ENCODE data around the gene UBXN2A.

DNA sequence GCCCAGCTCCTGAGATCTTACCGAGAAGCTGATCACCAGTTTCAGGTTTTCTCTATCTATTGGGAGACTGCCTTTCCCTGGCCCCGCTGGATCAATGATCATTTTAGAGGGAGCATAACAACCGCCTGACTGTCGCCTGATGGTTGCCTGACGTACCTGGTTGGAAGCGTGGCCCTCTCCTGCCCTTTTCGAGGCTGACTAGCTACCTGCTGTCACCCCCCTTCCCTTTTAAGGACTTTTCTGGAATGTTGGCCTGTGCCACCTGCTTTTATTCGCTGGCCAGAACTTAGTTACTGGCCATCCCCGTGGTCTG, 69.1 kb downstream of the UBXN2A start:
- TF ChIP-seq POLR2A (IDR thresholded peaks at IDR 0.05; ENCODE audit: extremely low read depth, insufficient read length) (no peak), MYC (IDR thresholded peaks at IDR 0.05; ENCODE audit: low read depth, low read length) (no peak)
- TF ChIP-seq, protein P1, sequence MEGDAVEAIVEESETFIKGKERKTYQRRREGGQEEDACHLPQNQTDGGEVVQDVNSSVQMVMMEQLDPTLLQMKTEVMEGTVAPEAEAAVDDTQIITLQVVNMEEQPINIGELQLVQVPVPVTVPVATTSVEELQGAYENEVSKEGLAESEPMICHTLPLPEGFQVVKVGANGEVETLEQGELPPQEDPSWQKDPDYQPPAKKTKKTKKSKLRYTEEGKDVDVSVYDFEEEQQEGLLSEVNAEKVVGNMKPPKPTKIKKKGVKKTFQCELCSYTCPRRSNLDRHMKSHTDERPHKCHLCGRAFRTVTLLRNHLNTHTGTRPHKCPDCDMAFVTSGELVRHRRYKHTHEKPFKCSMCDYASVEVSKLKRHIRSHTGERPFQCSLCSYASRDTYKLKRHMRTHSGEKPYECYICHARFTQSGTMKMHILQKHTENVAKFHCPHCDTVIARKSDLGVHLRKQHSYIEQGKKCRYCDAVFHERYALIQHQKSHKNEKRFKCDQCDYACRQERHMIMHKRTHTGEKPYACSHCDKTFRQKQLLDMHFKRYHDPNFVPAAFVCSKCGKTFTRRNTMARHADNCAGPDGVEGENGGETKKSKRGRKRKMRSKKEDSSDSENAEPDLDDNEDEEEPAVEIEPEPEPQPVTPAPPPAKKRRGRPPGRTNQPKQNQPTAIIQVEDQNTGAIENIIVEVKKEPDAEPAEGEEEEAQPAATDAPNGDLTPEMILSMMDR (IDR thresholded peaks at IDR 0.05; ENCODE audit: low read depth, low read length): no peak
- TF ChIP-seq, protein P2, sequence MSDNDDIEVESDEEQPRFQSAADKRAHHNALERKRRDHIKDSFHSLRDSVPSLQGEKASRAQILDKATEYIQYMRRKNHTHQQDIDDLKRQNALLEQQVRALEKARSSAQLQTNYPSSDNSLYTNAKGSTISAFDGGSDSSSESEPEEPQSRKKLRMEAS (IDR thresholded peaks at IDR 0.05; ENCODE audit: low read depth, low read length): no peak
